ENCODE data around the gene SALL3.

SALL3 gene

DNA sequence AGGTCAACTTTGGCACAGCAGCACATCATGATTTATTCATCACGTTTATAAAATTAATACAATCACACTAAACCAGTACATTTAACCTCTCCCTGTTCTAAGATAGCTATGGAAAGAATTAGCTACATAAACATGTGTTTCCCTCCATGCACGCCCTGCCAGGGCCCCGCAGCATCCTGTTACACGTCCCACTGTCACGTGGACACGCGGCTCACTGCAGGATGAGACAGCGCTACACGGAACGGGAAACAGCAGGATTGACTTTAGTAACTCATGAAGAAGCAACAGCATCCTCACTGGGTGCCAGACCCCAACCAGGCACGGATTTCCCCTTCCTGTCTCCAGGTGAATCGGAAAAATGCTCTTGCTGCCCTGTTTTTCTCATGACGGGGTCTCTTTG, 30.9 kb upstream of the SALL3 start:
- ChIA-PET POLR2A (ENCODE audit: low non-redundant PET) (no interaction called here), CTCF (no interaction called here)
- no peak overlapping the region for H3K27ac ChIP-seq
- TF ChIP-seq, protein P1, sequence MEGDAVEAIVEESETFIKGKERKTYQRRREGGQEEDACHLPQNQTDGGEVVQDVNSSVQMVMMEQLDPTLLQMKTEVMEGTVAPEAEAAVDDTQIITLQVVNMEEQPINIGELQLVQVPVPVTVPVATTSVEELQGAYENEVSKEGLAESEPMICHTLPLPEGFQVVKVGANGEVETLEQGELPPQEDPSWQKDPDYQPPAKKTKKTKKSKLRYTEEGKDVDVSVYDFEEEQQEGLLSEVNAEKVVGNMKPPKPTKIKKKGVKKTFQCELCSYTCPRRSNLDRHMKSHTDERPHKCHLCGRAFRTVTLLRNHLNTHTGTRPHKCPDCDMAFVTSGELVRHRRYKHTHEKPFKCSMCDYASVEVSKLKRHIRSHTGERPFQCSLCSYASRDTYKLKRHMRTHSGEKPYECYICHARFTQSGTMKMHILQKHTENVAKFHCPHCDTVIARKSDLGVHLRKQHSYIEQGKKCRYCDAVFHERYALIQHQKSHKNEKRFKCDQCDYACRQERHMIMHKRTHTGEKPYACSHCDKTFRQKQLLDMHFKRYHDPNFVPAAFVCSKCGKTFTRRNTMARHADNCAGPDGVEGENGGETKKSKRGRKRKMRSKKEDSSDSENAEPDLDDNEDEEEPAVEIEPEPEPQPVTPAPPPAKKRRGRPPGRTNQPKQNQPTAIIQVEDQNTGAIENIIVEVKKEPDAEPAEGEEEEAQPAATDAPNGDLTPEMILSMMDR (conservative IDR thresholded peaks at IDR 0.05; ENCODE audit: low read depth): no peak
- DNase-seq (ENCODE audit: low spot score): no peak

DNA sequence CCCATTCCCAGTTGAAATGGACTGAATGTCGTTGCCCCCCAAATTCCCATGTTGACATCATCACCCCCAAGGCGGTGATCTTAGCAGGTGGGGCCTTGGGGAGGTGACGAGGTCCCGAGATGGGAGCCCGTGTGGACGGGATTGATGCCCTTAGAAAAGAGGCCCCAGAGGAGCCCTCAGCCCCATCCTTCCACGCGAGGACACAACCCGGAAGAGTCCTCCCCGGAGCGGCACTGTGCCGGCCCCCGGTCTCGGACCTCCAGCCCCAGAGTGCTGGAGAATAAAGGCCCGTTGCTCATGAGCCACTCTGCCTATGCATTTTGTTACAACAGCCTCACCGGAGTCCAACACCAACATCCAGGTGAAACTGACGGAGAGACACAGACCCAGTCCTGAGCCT, 30.4 kb upstream of the SALL3 start:
- TF ChIP-seq, protein P1 (conservative IDR thresholded peaks at IDR 0.05; ENCODE audit: low read depth): no peak
- CTCF ChIA-PET: no interaction called here
- POLR2A ChIA-PET (ENCODE audit: low non-redundant PET): no interaction called here
- DNase-seq (ENCODE audit: low spot score): no peak
- H3K27ac ChIP-seq: no peak overlapping the region

DNA sequence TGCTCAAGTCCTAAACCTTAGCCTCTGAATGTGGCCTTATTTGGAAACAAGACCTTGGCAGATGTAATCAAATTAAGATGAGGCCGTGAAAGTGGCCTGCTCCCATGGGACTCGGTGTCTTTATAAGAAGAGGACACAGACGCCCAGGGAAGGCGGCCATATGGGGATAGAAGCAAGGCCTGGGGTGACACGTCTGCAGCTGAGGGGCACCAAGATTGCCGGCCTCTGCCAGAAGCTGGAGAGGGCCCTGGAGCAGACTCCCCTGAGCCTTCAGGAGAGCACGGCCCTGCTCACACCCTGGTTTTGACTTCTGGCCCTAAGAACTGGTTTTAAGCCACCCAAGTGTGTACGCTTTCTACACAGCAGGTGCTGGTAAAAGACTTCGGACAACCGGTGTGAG, 29.2 kb upstream of the SALL3 start:
- no peak for DNase-seq (ENCODE audit: low spot score)
- CTCF ChIA-PET: no interaction called here

DNA sequence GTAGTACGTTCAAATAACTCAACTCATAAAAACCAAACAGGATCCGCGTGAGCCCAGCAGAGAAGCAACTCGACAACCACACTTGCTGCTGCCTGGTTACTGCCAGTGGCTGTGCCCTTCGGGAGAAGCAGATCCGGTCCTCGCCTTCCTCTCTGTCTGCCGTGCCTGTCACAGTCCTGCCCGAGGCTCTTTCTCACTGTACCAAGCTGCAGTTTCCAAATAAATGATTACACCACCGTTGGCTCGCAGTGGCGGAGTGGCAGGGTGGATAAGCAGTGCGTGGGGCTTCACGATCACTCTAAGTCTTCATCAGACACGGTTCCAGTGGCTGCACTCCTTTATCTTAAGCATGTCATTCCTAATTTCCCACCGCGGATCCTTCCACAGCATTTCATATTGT, 26.1 kb upstream of the SALL3 start:
- CTCF ChIA-PET: no interaction called here
- POLR2A ChIA-PET (ENCODE audit: low non-redundant PET): no interaction called here
- no peak overlapping the region for H3K27ac ChIP-seq
- DNase-seq (ENCODE audit: low spot score): no peak
- TF ChIP-seq, protein P1 (conservative IDR thresholded peaks at IDR 0.05; ENCODE audit: low read depth): no peak

More for the DNA sequence above, 29.2 kb upstream of the SALL3 start:
- H3K27ac ChIP-seq: no peak overlapping the region
- TF ChIP-seq, protein P1 (conservative IDR thresholded peaks at IDR 0.05; ENCODE audit: low read depth): no peak
- POLR2A ChIA-PET (ENCODE audit: low non-redundant PET): no interaction called here

DNA sequence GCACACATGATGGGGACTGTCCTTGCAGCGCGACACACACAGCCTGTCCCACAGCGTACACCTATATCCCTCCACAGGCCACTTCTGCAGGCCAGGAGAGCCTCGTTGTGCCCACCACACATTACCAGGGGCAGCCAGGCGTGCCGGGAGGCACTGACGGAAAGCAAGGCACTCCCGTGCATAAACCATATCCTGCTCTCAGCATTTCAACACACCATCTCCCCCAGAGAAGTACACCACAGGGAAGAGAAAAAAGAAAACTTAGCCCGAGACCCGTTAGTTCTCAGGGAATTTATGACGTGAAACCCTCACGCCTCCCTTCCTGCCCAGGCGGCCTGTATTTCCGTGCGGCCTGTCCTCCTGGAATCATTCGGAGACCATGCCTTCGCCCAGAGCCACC, 24.6 kb upstream of the SALL3 start:
- no peak for DNase-seq (ENCODE audit: low spot score)
- no peak overlapping the region for H3K27ac ChIP-seq
- TF ChIP-seq, protein P1 (conservative IDR thresholded peaks at IDR 0.05; ENCODE audit: low read depth): no peak
- ChIA-PET POLR2A (ENCODE audit: low non-redundant PET) (no interaction called here), CTCF (no interaction called here)

DNA sequence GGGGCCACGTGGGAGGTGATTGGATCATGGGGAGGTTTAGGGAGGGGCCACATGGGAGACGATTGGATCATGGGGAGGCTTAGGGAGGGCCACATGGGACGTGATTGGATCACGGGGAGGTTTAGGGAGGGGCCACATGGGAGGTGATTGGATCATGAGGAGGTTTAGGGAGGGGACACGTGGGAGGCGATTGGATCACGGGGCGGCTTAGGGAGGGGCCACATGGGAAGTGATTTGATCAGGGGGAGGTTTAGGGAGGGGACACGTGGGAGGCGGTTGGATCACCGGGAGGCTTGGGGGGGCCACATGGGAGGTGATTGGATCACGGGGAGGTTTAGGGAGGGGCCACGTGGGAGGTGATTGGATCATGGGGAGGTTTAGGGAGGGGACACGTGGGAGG, 22.5 kb upstream of the SALL3 start:
- ChIA-PET POLR2A (ENCODE audit: low non-redundant PET) (no interaction called here), CTCF (no interaction called here)
- no peak overlapping the region for H3K27ac ChIP-seq
- DNase-seq (ENCODE audit: low spot score): no peak
- TF ChIP-seq, protein P1 (conservative IDR thresholded peaks at IDR 0.05; ENCODE audit: low read depth): no peak

DNA sequence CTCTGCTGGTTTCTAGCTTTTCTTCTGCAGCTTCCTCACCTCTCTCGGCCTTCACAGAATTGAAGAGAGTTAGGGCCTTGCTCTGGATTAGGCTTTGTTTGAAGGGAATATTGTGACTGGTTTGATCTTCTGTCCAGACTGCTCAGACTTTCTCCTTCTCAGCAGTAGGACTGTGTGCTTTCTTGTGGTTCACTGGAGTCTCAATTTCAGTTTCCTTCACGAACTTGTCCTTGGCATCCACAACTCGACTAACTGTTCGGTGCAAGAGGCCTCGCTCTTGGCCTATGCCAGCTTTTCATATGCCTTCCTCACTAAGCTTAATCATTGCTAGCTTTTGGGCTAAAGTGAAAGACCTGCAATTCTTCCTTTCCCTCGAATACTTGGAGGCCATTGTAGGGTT, 18.9 kb upstream of the SALL3 start:
- TF ChIP-seq, protein P1 (conservative IDR thresholded peaks at IDR 0.05; ENCODE audit: low read depth): no peak
- no peak overlapping the region for H3K27ac ChIP-seq
- POLR2A ChIA-PET (ENCODE audit: low non-redundant PET): no interaction called here
- no peak for DNase-seq (ENCODE audit: low spot score)
- CTCF ChIA-PET: no interaction called here
